ENCODE results near the gene MECP2. TPM values are rescaled to one million over a fixed set of nuclear protein-coding genes. Genes with fewer than 3 reads are reported as not detected.
A peak's percentile ranks its signal among the peaks of the same experiment; 100 is the strongest.

The MECP2 gene
- total and polyA plus RNA-seq, 8 donors, result 10.7 to 47.9 (median 18.4) TPM

GRCh38 chrX:154025230-154025629 lies 72.3 kb downstream of the MECP2 start:
- Histone ChIP-seq H3K27me3 (peaks cover 0 to 5% (median 0%) of the 10 kb centered on the region in 3 donors), H3K36me3 (peaks cover 1 to 33% (median 25%) of the 10 kb centered on the region in 4 donors), H3K27ac (no peak overlapping the region), H3K9me3 (no peaks in the 10 kb centered on the region), H3K4me1 (peaks cover 0 to 48% (median 24%) of the 10 kb centered on the region in 4 donors), H3K4me3 (no peak overlapping the region)
- 67 to 83% (median 72%) methylated on average over 6 to 8 of the region's 8 CpGs for WGBS, 5 donors
- DNase-seq, result no peak
- no peak for TF ChIP-seq POLR2AphosphoS5 (IDR thresholded peaks at IDR 0.05)
- no peak for TF ChIP-seq EP300 (IDR thresholded peaks at IDR 0.05)
- no peak for TF ChIP-seq POLR2A (IDR thresholded peaks at IDR 0.05)
- TF ChIP-seq CTCF (IDR thresholded peaks at IDR 0.05), result no peak
- intact Hi-C loops (cut with DNase I; ENCODE audit: low total_unique reads), result no loop called here

GRCh38 chrX:154024271-154024670 lies 73.2 kb downstream of the MECP2 start:
- Histone ChIP-seq H3K4me1 (peaks cover 0 to 47% (median 25%) of the 10 kb centered on the region in 4 donors), H3K27ac (peak overlapping the region in 1 of 5 donors; percentile 27), H3K27me3 (peaks cover 0 to 5% (median 0%) of the 10 kb centered on the region in 3 donors), H3K36me3 (peaks cover 0 to 23% (median 16%) of the 10 kb centered on the region in 4 donors), H3K4me3 (no peak overlapping the region), H3K9me3 (no peaks in the 10 kb centered on the region)
- intact Hi-C loops (cut with DNase I; ENCODE audit: low total_unique reads), result no loop called here
- 78 to 98% (median 93%) methylated on average over 7 to 15 of the region's 15 CpGs for WGBS, 5 donors
- no peak for DNase-seq
- TF ChIP-seq POLR2A (IDR thresholded peaks at IDR 0.05), result no peak
- no peak for TF ChIP-seq EP300 (IDR thresholded peaks at IDR 0.05)
- TF ChIP-seq CTCF (IDR thresholded peaks at IDR 0.05), result no peak
- TF ChIP-seq POLR2AphosphoS5 (IDR thresholded peaks at IDR 0.05), result no peak

GRCh38 chrX:154023276-154024000 lies 74.1 kb downstream of the MECP2 start:
- Histone ChIP-seq H3K4me1 (peaks cover 5 to 47% (median 29%) of the 10 kb centered on the region in 4 donors), H3K36me3 (peaks cover 0 to 16% (median 11%) of the 10 kb centered on the region in 4 donors), H3K27me3 (peaks cover 0 to 5% (median 0%) of the 10 kb centered on the region in 3 donors), H3K9me3 (no peaks in the 10 kb centered on the region), H3K27ac (peak overlapping the region in 3 of 5 donors; percentile 1 to 27 (median 18)), H3K4me3 (no peak overlapping the region)
- TF ChIP-seq EP300 (IDR thresholded peaks at IDR 0.05) (no peak), CTCF (IDR thresholded peaks at IDR 0.05) (no peak), POLR2A (IDR thresholded peaks at IDR 0.05) (no peak), POLR2AphosphoS5 (IDR thresholded peaks at IDR 0.05) (no peak)
- intact Hi-C loops (cut with DNase I; ENCODE audit: low total_unique reads), result no loop called here
- WGBS, 5 donors, result 52 to 74% (median 61%) methylated on average over 9 to 27 of the region's 27 CpGs
- no peak for DNase-seq

GRCh38 chrX:154022108-154022507 lies 75.4 kb downstream of the MECP2 start:
- Histone ChIP-seq H3K27me3 (peaks cover 0 to 5% (median 0%) of the 10 kb centered on the region in 3 donors), H3K4me1 (peaks cover 5 to 54% (median 35%) of the 10 kb centered on the region in 4 donors), H3K9me3 (no peaks in the 10 kb centered on the region), H3K4me3 (no peak overlapping the region), H3K27ac (peak overlapping the region in 2 of 5 donors; percentile 17 to 18), H3K36me3 (peaks cover 0 to 20% (median 8%) of the 10 kb centered on the region in 4 donors)
- DNase-seq, result no peak
- WGBS, 5 donors, result 58 to 83% (median 74%) methylated on average over 4 to 5 of the region's 5 CpGs
- intact Hi-C loops (cut with DNase I; ENCODE audit: low total_unique reads), result no loop called here
- TF ChIP-seq CTCF (IDR thresholded peaks at IDR 0.05) (no peak), POLR2AphosphoS5 (IDR thresholded peaks at IDR 0.05) (no peak), EP300 (IDR thresholded peaks at IDR 0.05) (no peak), POLR2A (IDR thresholded peaks at IDR 0.05) (no peak)
